K562 (cell line): ENCODE results near the gene SIGLEC6. TPM values are rescaled to one million over a fixed set of nuclear protein-coding genes. Genes with fewer than 3 reads are reported as not detected.

ENCODE experiments used
- CEBPB ChIP-seq: fragments of 450-650 bp; IDR thresholded peaks from 2 replicates; pipeline ENCODE4 v1.6.1; 2016; ENCODE audit warnings: missing genetic modification characterization, missing compliant biosample characterization
- HCFC1 ChIP-seq: IDR thresholded peaks from 2 replicates; pipeline ENCODE4 v1.6.1; 2012; ENCODE audit warnings: low read depth, low read length, improper control_type of control experiment
- JUND ChIP-seq, 2 experiments: IDR thresholded peaks; 2 replicates in 1 of 2; 3 replicates in 1 of 2; pipeline ENCODE4 v1.6.1; 2011; ENCODE audit warnings: borderline replicate concordance in 2 of 2, low read depth in 2 of 2, low read length in 2 of 2, improper control_type of control experiment in 1 of 2, missing biosample characterization in 1 of 2, missing genetic modification characterization in 1 of 2, missing genetic modification reagents in 1 of 2
- OTX1 ChIP-seq: fragments of 450-650 bp; formaldehyde crosslinking; IDR thresholded peaks from 2 replicates; pipeline ENCODE4 v1.4.0; 2022; ENCODE audit warnings: mild to moderate bottlenecking
- PML ChIP-seq: IDR thresholded peaks from 2 replicates; pipeline ENCODE4 v1.6.1; 2012; ENCODE audit warnings: low read length, inconsistent platforms
- POLR2AphosphoS5 ChIP-seq: IDR thresholded peaks from 2 replicates; pipeline ENCODE4 v1.6.1; 2011; ENCODE audit warnings: mild to moderate bottlenecking, low read depth, low read length, moderate library complexity; ENCODE audit not compliant: control insufficient read depth, insufficient read depth
- RCOR1 ChIP-seq, 2 experiments: IDR thresholded peaks; 2 replicates each; pipeline ENCODE4 v1.6.1; 2012; ENCODE audit warnings: low read depth in 2 of 2, low read length in 2 of 2, borderline replicate concordance in 1 of 2, improper control_type of control experiment in 1 of 2
- SAP30 ChIP-seq: fragments of 200-600 bp; sonication (generic); IDR thresholded peaks from 2 replicates; pipeline ENCODE4 v1.6.1; 2012; ENCODE audit warnings: borderline replicate concordance, low read depth, mild to moderate bottlenecking, moderate library complexity, low read length, control low read depth, inconsistent platforms; ENCODE audit not compliant: insufficient read depth, poor library complexity, severe bottlenecking
- SOX6 ChIP-seq: fragments of 450-650 bp; IDR thresholded peaks from 2 replicates; pipeline ENCODE4 v1.6.1; 2014; ENCODE audit warnings: mild to moderate bottlenecking
- TAL1 ChIP-seq: fragments of 450-650 bp; IDR thresholded peaks from 2 replicates; pipeline ENCODE4 v1.6.1; 2016; ENCODE audit warnings: mild to moderate bottlenecking
- ZNF324 ChIP-seq: fragments of 250-450 bp; sonication (Bioruptor Pico); IDR thresholded peaks from 2 replicates; pipeline ENCODE4 v1.4.0; 2020; ENCODE audit warnings: mild to moderate bottlenecking
- ZNF644 ChIP-seq: fragments of 200-800 bp; sonication (Bioruptor generic); IDR thresholded peaks from 2 replicates; pipeline ENCODE4 v1.6.1; 2016; ENCODE audit warnings: low read depth, missing genetic modification characterization, missing compliant biosample characterization
- ZNF76 ChIP-seq: fragments of 250-450 bp; sonication (Bioruptor Pico); IDR thresholded peaks from 2 replicates; pipeline ENCODE4 v1.4.0; 2020; ENCODE audit warnings: mild to moderate bottlenecking, moderate library complexity, borderline replicate concordance
- ZNF778 ChIP-seq: fragments of 450-650 bp; formaldehyde crosslinking; IDR thresholded peaks from 2 replicates; pipeline ENCODE4 v1.4.0; 2020; ENCODE audit warnings: mild to moderate bottlenecking, moderate library complexity
- ZNF780A ChIP-seq: fragments of 250-450 bp; sonication (Bioruptor Pico); IDR thresholded peaks from 2 replicates; pipeline ENCODE4 v1.5.0; 2021; ENCODE audit warnings: mild to moderate bottlenecking
- ZSCAN29 ChIP-seq: fragments of 450-650 bp; IDR thresholded peaks from 2 replicates; pipeline ENCODE4 v1.6.1; 2017
- polyA plus RNA-seq, 8 experiments: library from polyadenylated mRNA; depleted of rRNA in 4 of 8; stranded (reverse) in 5 of 8; unstranded in 3 of 8; fragments of >200 nt; fragmentation: Nextera tagmentation in 2 of 8; fragmentation: Illumina TruSeq in 1 of 8; extraction: Ambion mirVana in 2 of 8; extraction: Trizol in 1 of 8; gene quantifications; 2 replicates each; pipeline versions ENCODE4 v1.2.1 to v1.2.3, GENCODE V29; 2011 to 2014; ENCODE audit warnings: inconsistent platforms in 1 of 8, missing spikeins in 1 of 8
- total RNA-seq, 7 experiments: library from RNA; depleted of rRNA in 6 of 7; stranded (reverse); fragments of >200 nt in 6 of 7; fragmentation: Illumina TruSeq in 2 of 7; extraction: Trizol in 2 of 7; gene quantifications; 2 replicates each; pipeline versions ENCODE4 v1.2.1 to v1.2.3, GENCODE V29; 2011 to 2021; ENCODE audit warnings: low replicate concordance in 1 of 7
- TF ChIP-seq, protein P1 (sequence below): fragments of 200-800 bp; sonication (Bioruptor generic); IDR thresholded peaks from 2 replicates; pipeline ENCODE4 v1.6.1; 2016; ENCODE audit warnings: missing genetic modification characterization, missing compliant biosample characterization
- TF ChIP-seq, protein P2 (sequence below): fragments of 450-650 bp; formaldehyde crosslinking; IDR thresholded peaks from 2 replicates; pipeline ENCODE4 v1.4.0; 2020; ENCODE audit warnings: mild to moderate bottlenecking, mixed read lengths

Gene SIGLEC6
- total and polyA plus RNA-seq, 9 of the 15 experiments (the other 6 are each of a cell fraction or from before 2014, with no cell fraction given): 0.03 to 17.5 (median 0.71) TPM

DNA sequence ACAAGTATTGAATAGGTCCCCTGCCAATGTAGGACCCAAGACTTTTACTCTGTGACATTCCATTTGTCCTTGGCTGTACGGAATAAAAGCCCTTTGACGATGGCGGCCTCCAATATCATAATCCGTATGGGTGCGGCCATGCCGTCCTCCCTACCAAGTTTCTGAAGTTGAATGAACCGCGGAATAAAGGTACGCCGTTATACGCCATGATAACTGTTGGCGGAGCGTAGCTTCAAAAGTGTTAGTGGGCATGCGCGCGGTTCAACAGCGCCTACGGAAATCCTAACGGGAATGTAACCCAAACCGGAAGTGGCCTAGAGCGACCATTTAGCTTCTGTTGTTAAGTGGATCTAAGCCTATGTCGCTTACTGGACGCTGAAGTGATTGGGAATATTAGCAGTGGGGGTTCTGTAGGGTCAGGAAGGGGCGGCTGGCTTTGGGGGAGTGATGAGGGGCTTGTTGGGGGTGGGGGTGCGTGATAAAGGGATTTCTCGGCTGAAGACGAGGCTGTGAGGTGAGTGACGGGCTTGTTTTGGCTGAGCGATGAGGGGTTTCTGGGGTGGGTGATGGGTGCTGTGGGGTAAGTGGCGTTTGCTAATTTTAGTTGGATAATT, 39.6 kb upstream of the SIGLEC6 start, which contains the start of gene ZNF175 (continued):
- TF ChIP-seq, protein P1, sequence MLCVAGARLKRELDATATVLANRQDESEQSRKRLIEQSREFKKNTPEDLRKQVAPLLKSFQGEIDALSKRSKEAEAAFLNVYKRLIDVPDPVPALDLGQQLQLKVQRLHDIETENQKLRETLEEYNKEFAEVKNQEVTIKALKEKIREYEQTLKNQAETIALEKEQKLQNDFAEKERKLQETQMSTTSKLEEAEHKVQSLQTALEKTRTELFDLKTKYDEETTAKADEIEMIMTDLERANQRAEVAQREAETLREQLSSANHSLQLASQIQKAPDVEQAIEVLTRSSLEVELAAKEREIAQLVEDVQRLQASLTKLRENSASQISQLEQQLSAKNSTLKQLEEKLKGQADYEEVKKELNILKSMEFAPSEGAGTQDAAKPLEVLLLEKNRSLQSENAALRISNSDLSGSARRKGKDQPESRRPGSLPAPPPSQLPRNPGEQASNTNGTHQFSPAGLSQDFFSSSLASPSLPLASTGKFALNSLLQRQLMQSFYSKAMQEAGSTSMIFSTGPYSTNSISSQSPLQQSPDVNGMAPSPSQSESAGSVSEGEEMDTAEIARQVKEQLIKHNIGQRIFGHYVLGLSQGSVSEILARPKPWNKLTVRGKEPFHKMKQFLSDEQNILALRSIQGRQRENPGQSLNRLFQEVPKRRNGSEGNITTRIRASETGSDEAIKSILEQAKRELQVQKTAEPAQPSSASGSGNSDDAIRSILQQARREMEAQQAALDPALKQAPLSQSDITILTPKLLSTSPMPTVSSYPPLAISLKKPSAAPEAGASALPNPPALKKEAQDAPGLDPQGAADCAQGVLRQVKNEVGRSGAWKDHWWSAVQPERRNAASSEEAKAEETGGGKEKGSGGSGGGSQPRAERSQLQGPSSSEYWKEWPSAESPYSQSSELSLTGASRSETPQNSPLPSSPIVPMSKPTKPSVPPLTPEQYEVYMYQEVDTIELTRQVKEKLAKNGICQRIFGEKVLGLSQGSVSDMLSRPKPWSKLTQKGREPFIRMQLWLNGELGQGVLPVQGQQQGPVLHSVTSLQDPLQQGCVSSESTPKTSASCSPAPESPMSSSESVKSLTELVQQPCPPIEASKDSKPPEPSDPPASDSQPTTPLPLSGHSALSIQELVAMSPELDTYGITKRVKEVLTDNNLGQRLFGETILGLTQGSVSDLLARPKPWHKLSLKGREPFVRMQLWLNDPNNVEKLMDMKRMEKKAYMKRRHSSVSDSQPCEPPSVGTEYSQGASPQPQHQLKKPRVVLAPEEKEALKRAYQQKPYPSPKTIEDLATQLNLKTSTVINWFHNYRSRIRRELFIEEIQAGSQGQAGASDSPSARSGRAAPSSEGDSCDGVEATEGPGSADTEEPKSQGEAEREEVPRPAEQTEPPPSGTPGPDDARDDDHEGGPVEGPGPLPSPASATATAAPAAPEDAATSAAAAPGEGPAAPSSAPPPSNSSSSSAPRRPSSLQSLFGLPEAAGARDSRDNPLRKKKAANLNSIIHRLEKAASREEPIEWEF: 0 out of 2 replicates have a peak, but pooled peaks have one; percentile 35
- TF ChIP-seq RCOR1 (IDR thresholded peaks at IDR 0.05; ENCODE audit: borderline replicate concordance in 1 of 2, low read depth in 2 of 2, low read length in 2 of 2): 0 out of 4 replicates have a peak, but pooled peaks of 1 of the 2 experiments have one; percentile 3
- no peak for TF ChIP-seq ZNF778 (CRISPR knock-in tag)
- no peak for TF ChIP-seq ZSCAN29
- peak; percentile 97 for TF ChIP-seq SAP30
- TF ChIP-seq ZNF780A (CRISPR knock-in tag): no peak
- TF ChIP-seq PML: peak; percentile 22; the same call in 1 of the 2 replicates
- no peak for TF ChIP-seq CEBPB (tag)
- no peak for TF ChIP-seq OTX1 (CRISPR knock-in tag)
- TF ChIP-seq ZNF644 (tag): peak; percentile 90; the same call in 1 of the 2 replicates
- no peak; the same call in 1 of the 2 replicates for TF ChIP-seq SOX6
- TF ChIP-seq HCFC1: peak; percentile 94
- TF ChIP-seq ZNF324 (CRISPR knock-in tag): no peak
- no peak for TF ChIP-seq TAL1
- TF ChIP-seq, protein P2, sequence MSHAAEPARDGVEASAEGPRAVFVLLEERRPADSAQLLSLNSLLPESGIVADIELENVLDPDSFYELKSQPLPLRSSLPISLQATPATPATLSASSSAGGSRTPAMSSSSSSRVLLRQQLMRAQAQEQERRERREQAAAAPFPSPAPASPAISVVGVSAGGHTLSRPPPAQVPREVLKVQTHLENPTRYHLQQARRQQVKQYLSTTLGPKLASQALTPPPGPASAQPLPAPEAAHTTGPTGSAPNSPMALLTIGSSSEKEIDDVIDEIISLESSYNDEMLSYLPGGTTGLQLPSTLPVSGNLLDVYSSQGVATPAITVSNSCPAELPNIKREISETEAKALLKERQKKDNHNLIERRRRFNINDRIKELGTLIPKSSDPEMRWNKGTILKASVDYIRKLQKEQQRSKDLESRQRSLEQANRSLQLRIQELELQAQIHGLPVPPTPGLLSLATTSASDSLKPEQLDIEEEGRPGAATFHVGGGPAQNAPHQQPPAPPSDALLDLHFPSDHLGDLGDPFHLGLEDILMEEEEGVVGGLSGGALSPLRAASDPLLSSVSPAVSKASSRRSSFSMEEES: no peak
- no peak for TF ChIP-seq ZNF76 (CRISPR knock-in tag)
- TF ChIP-seq JUND (IDR thresholded peaks at IDR 0.05; ENCODE audit: borderline replicate concordance, low read depth, low read length): peak; percentile 47; the same call in 1 of the 2 replicates
- TF ChIP-seq JUND (tag; IDR thresholded peaks at IDR 0.05; ENCODE audit: borderline replicate concordance, low read depth, low read length): peak; percentile 66; the same call in 1 of the 3 replicates
- peak; percentile 60; the same call in 1 of the 2 replicates for TF ChIP-seq POLR2AphosphoS5
